GM12878 (cell line): ENCODE data around the gene ZDHHC3.

Experiments used
- E2F8 ChIP-seq: fragments of 450-650 bp; IDR thresholded peaks from 2 replicates; pipeline ENCODE4 v1.6.1; 2018; ENCODE audit warnings: mild to moderate bottlenecking, low read depth, moderate library complexity; ENCODE audit not compliant: partially characterized antibody
- MYC ChIP-seq: IDR thresholded peaks from 2 replicates; pipeline ENCODE4 v1.6.1; 2011; ENCODE audit warnings: mild to moderate bottlenecking, low read length, moderate library complexity, inconsistent platforms; ENCODE audit not compliant: insufficient read depth, insufficient replicate concordance, insufficient read length, severe bottlenecking
- POLR2AphosphoS5 ChIP-seq: IDR thresholded peaks from 2 replicates; pipeline ENCODE4 v1.6.1; 2011; ENCODE audit warnings: mild to moderate bottlenecking, low read length, inconsistent platforms
- SKIL ChIP-seq: fragments of 450-650 bp; IDR thresholded peaks from 2 replicates; pipeline ENCODE4 v1.6.1; 2017; ENCODE audit warnings: mild to moderate bottlenecking, low read depth, inconsistent platforms; ENCODE audit not compliant: poor library complexity, severe bottlenecking
- SRF ChIP-seq, 2 experiments: IDR thresholded peaks; 2 replicates each; pipeline ENCODE4 v1.6.1; 2011; ENCODE audit warnings: low read depth in 2 of 2, low read length in 2 of 2, mild to moderate bottlenecking in 1 of 2, moderate library complexity in 1 of 2

DNA sequence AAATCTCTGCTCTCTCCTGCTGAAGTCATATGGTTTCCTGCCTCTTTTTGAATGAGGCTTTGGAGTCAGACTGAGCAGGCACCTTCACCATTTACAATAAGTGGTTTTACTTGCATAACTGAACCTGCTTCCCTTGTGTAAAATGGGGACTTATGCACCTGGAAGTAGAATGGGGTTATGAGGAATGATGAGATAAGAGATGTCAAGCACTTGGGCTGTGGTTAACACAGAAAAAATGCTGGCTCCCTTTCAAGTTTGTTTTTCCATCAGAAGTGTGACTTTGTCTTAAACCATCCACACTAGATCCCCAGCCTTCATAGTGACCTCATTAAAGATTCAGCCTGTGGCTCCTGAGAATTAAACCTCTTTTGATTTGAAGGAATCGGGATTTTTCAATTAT, 5.2 kb upstream of the ZDHHC3 start:
- no peak for TF ChIP-seq POLR2AphosphoS5
- no peak for TF ChIP-seq SRF (IDR thresholded peaks at IDR 0.05; ENCODE audit: low read depth in 2 of 2, low read length in 2 of 2)
- no peak for TF ChIP-seq SKIL
- TF ChIP-seq E2F8 = no peak
- no peak for TF ChIP-seq MYC
